Smooth muscle cell (in vitro differentiated cells): ENCODE measurements around the gene MRPL52. TPM values are rescaled to one million over a fixed set of nuclear protein-coding genes. Genes with fewer than 3 reads are reported as not detected.

Experiments used
- DNase-seq: peaks from one replicate; lab custom pipeline; 2025; ENCODE audit not compliant: unreplicated experiment; lab: John Stamatoyannopoulos, UW
- H2AFZ ChIP-seq: fragments of 200-600 bp; sonication (generic); 2 replicates; pipeline ENCODE4 v1.6.0; 2016; ENCODE audit warnings: antibody characterized with exemption, low read depth, mild to moderate bottlenecking
- H3F3A ChIP-seq: fragments of 200-600 bp; sonication (generic); 2 replicates; pipeline ENCODE4 v1.6.0; 2017; ENCODE audit warnings: antibody characterized with exemption, low read depth
- H3K27ac ChIP-seq: fragments of 200-600 bp; sonication (generic); 2 replicates; pipeline ENCODE4 v1.5.1; 2016; ENCODE audit warnings: low read depth, mild to moderate bottlenecking
- H3K27me3 ChIP-seq: fragments of 200-600 bp; sonication (generic); 2 replicates; pipeline ENCODE4 v1.6.1; 2016; ENCODE audit warnings: low read depth, mild to moderate bottlenecking
- H3K36me3 ChIP-seq: fragments of 200-600 bp; sonication (generic); 2 replicates; pipeline ENCODE4 v1.5.1; 2016; ENCODE audit warnings: low read depth
- H3K4me1 ChIP-seq: fragments of 200-600 bp; sonication (generic); 2 replicates; pipeline ENCODE4 v1.5.1; 2016; ENCODE audit warnings: low read depth
- H3K4me2 ChIP-seq: fragments of 200-600 bp; sonication (generic); 2 replicates; pipeline ENCODE4 v1.6.0; 2016; ENCODE audit warnings: mild to moderate bottlenecking
- H3K4me3 ChIP-seq: fragments of 200-600 bp; sonication (generic); 2 replicates; pipeline ENCODE4 v1.5.1; 2016; ENCODE audit warnings: mild to moderate bottlenecking
- H3K79me2 ChIP-seq: fragments of 200-600 bp; sonication (generic); 2 replicates; pipeline ENCODE4 v1.6.0; 2016; ENCODE audit warnings: low read depth, mild to moderate bottlenecking
- H3K9ac ChIP-seq: fragments of 200-600 bp; sonication (generic); 2 replicates; pipeline ENCODE4 v1.6.0; 2016; ENCODE audit warnings: low read depth
- H3K9me3 ChIP-seq: fragments of 200-600 bp; sonication (generic); replicated peaks from 2 replicates; pipeline ENCODE4 v1.5.1; 2016; ENCODE audit warnings: low read depth
- H4K20me1 ChIP-seq: fragments of 200-600 bp; sonication (generic); 2 replicates; pipeline ENCODE4 v1.6.0; 2016; ENCODE audit warnings: low read depth
- CTCF ChIP-seq: fragments of 200-600 bp; sonication (generic); IDR thresholded peaks from 2 replicates; pipeline ENCODE4 v1.5.1; 2017; ENCODE audit warnings: borderline replicate concordance, mild to moderate bottlenecking, antibody characterized with exemption; ENCODE audit not compliant: insufficient read depth, poor library complexity, severe bottlenecking
- WGBS: methylation state at CpG from one replicate; pipeline ENCODE4 v1.1.7; 2016; ENCODE audit warnings: low lambda C conversion rate; 5-methylcytosine and 5-hydroxymethylcytosine counted together
- polyA plus RNA-seq: library from polyadenylated mRNA; unstranded; fragments of >200 nt; fragmentation: Nextera tagmentation; extraction: Ambion mirVana; gene quantifications from 2 replicates; pipeline ENCODE4 v1.2.1, GENCODE V29; 2016
- total RNA-seq: library from RNA; depleted of rRNA; stranded (reverse); fragments of >200 nt; gene quantifications from 2 replicates; pipeline ENCODE4 v1.2.3, GENCODE V29; 2014

MRPL52 gene
- total and polyA plus RNA-seq, 2 experiments from 2014 or later: 220 to 274 TPM

- no peak overlapping the region for H3K9ac ChIP-seq
- no peak overlapping the region for H2AFZ ChIP-seq
- no peaks in the 10 kb centered on the region for H4K20me1 ChIP-seq
- no peaks in the 10 kb centered on the region for H3K27me3 ChIP-seq
- H3K4me2 ChIP-seq: no peak overlapping the region
- H3K9me3 ChIP-seq: no peaks in the 10 kb centered on the region
- H3K4me3 ChIP-seq: no peak overlapping the region
- peaks cover under 1% of the 10 kb centered on the region for H3F3A ChIP-seq
- no peak for DNase-seq
- no peaks in the 10 kb centered on the region for H3K4me1 ChIP-seq
- H3K79me2 ChIP-seq: no peaks in the 10 kb centered on the region
- no peak overlapping the region for H3K27ac ChIP-seq
- no peaks in the 10 kb centered on the region for H3K36me3 ChIP-seq
- no peak for TF ChIP-seq CTCF
- WGBS: 31% methylated on average over 5 of the region's 5 CpGs
These were observed 32.4 kb upstream of the MRPL52 start for GRCh38 chr14:22797017-22797917.

GRCh38 chr14:22798528-22798927, 31.2 kb upstream of the MRPL52 start:
- Histone ChIP-seq H3K4me1 (no peaks in the 10 kb centered on the region), H3K27me3 (no peaks in the 10 kb centered on the region), H3K4me2 (no peak overlapping the region), H3K9me3 (no peaks in the 10 kb centered on the region), H3K36me3 (no peaks in the 10 kb centered on the region), H3F3A (no peaks in the 10 kb centered on the region), H3K79me2 (no peaks in the 10 kb centered on the region), H2AFZ (no peak overlapping the region), H3K27ac (no peak overlapping the region), H3K4me3 (no peak overlapping the region), H4K20me1 (no peaks in the 10 kb centered on the region), H3K9ac (no peak overlapping the region)
- TF ChIP-seq CTCF: no peak
- no peak for DNase-seq
- 60% methylated on average over 2 of the region's 2 CpGs for WGBS

GRCh38 chr14:22800346-22800745, 29.3 kb upstream of the MRPL52 start:
- WGBS: 87% methylated on average over 10 of the region's 10 CpGs
- no peaks in the 10 kb centered on the region for H3K27me3 ChIP-seq
- no peak overlapping the region for H3K27ac ChIP-seq
- TF ChIP-seq CTCF: no peak
- H3K9me3 ChIP-seq: no peaks in the 10 kb centered on the region
- no peak overlapping the region for H3K4me2 ChIP-seq
- DNase-seq: no peak
- no peaks in the 10 kb centered on the region for H3K79me2 ChIP-seq
- H3K4me1 ChIP-seq: no peaks in the 10 kb centered on the region
- H3F3A ChIP-seq: no peaks in the 10 kb centered on the region
- H3K9ac ChIP-seq: no peak overlapping the region
- H3K4me3 ChIP-seq: no peak overlapping the region
- no peaks in the 10 kb centered on the region for H3K36me3 ChIP-seq
- H2AFZ ChIP-seq: no peak overlapping the region
- H4K20me1 ChIP-seq: no peaks in the 10 kb centered on the region

GRCh38 chr14:22801716-22802115, 28.0 kb upstream of the MRPL52 start:
- no peak overlapping the region for H3K27ac ChIP-seq
- no peaks in the 10 kb centered on the region for H3K9me3 ChIP-seq
- H3K9ac ChIP-seq: no peak overlapping the region
- H3K4me2 ChIP-seq: no peak overlapping the region
- DNase-seq: no peak
- H2AFZ ChIP-seq: no peak overlapping the region
- no peaks in the 10 kb centered on the region for H4K20me1 ChIP-seq
- no peaks in the 10 kb centered on the region for H3K36me3 ChIP-seq
- H3K4me1 ChIP-seq: no peaks in the 10 kb centered on the region
- no peaks in the 10 kb centered on the region for H3F3A ChIP-seq
- 77% methylated on average over 8 of the region's 8 CpGs for WGBS
- no peak overlapping the region for H3K4me3 ChIP-seq
- H3K27me3 ChIP-seq: no peaks in the 10 kb centered on the region
- TF ChIP-seq CTCF: no peak
- H3K79me2 ChIP-seq: no peaks in the 10 kb centered on the region
